AG09309 (cell line): ENCODE measurements around the gene HLA-DMB.
A peak's percentile ranks its signal among the peaks of the same experiment; 100 is the strongest.

Source experiments
- DNase-seq: peaks from one replicate; pipeline ENCODE4 v3.0.0-alpha.2; 2010; ENCODE audit warnings: low read depth
- H3K4me3 ChIP-seq: 2 replicates; pipeline ENCODE4 v1.5.1; 2011; ENCODE audit warnings: mild to moderate bottlenecking, low read depth, low read length, moderate library complexity; ENCODE audit not compliant: control insufficient read depth
- TF ChIP-seq, protein P1 (sequence below): IDR thresholded peaks from 2 replicates; pipeline ENCODE4 v1.5.1; 2011; ENCODE audit warnings: mild to moderate bottlenecking, low read depth, low read length, inconsistent platforms; ENCODE audit not compliant: insufficient read depth, control insufficient read depth; ENCODE audit errors: missing control alignments

The HLA-DMB gene

DNA sequence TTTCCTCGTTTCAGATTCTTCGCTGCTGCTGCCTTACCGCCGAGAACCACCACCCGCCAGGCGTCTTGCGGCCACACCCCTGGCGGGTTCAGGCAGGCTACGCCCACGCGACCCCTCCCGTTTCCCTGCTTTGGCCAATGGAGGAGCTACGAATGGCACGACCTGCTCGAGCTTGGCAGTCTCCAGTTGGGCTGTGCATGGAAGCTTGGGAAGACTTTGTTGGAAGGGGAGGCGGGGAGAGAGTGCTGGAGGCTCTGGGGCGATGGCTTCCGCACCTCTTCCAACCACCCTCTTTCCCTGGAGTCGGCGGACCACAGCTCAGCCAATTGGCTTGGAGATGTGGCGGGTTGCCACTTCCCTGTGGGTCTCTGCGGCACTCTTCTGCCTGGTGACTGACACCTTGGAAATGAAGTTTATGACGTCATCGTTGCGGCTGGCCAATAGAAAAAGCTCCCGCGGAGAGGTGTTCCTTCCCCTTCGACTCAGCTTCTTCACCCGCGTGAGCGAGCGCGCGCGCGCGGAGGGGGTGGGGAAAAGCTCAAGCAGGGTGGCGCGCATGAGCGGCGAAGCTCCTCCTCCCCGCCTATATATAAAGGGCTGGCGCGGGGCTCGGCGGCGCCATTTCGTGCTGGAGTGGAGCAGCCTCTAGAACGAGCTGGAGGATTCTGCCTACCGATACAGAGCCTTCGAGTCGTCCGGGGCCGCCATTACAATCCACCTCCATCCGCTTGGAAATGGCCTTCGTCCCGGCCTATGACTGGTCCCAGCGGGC is 30.9 kb upstream of the HLA-DMB start:
- DNase-seq, result peak; percentile 99
- TF ChIP-seq, protein P1, sequence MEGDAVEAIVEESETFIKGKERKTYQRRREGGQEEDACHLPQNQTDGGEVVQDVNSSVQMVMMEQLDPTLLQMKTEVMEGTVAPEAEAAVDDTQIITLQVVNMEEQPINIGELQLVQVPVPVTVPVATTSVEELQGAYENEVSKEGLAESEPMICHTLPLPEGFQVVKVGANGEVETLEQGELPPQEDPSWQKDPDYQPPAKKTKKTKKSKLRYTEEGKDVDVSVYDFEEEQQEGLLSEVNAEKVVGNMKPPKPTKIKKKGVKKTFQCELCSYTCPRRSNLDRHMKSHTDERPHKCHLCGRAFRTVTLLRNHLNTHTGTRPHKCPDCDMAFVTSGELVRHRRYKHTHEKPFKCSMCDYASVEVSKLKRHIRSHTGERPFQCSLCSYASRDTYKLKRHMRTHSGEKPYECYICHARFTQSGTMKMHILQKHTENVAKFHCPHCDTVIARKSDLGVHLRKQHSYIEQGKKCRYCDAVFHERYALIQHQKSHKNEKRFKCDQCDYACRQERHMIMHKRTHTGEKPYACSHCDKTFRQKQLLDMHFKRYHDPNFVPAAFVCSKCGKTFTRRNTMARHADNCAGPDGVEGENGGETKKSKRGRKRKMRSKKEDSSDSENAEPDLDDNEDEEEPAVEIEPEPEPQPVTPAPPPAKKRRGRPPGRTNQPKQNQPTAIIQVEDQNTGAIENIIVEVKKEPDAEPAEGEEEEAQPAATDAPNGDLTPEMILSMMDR, result peak; percentile 5
- peak overlapping the region; percentile 93 for H3K4me3 ChIP-seq

DNA sequence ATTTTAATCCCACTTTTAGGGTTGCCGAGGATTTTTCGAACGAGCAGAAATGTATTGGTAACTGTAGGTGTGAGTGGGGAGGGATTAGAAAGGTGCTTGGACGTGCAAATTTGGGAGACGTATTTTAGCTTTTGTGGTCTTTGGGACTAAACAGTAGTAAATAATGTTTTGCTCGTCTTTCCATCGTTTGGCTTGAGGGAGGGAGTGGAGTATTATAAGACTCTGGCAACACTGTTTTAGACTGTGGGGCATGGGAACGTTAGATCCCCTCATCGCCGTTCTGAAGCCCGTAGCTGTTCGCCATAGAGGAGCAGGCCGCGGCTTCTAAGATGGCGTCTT is 30.4 kb upstream of the HLA-DMB start:
- TF ChIP-seq, protein P1, result no peak
- no peak for DNase-seq
- peak overlapping the region; percentile 93 for H3K4me3 ChIP-seq

DNA sequence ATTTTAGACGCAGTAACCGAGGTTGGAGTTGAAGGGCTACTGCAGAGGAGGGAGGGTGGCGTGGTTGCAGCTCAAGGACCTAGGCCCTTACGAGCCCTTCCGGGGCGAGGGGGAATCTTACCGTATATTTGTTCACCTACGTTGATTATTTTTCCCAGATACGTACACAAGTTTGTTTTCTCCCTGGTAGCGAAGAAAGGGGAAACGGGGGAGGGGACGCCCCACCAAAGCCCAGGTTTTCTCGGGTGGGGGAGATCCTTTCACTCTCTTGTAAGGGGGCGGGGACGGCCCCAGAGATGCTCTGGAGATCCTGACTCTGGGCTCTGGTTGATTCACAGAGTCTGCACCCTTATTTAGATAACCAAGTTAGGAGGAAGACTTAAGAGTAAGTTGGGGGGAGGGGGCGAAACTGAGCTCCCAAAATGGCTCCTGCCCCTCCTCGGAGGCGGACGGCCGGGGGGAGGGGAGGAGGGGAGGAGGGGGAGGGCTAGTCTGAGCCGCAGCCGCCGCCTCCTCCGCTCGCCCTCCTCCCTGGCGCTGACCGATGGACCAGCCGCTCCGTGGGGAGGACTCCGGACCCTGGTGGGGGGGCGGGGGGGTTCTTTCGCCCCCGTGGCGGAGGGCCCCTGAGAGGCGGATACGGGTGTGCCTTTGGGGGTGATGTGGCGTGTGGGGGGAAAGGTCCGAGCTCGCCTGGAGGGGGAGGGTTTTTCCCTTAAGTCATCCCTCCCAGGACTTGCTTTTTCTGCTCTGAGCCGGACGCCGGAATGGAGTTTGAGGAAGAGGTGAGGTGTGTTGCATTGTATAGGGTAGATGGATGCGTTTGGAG is 29.8 kb upstream of the HLA-DMB start:
- DNase-seq, result peak; percentile 74

DNA sequence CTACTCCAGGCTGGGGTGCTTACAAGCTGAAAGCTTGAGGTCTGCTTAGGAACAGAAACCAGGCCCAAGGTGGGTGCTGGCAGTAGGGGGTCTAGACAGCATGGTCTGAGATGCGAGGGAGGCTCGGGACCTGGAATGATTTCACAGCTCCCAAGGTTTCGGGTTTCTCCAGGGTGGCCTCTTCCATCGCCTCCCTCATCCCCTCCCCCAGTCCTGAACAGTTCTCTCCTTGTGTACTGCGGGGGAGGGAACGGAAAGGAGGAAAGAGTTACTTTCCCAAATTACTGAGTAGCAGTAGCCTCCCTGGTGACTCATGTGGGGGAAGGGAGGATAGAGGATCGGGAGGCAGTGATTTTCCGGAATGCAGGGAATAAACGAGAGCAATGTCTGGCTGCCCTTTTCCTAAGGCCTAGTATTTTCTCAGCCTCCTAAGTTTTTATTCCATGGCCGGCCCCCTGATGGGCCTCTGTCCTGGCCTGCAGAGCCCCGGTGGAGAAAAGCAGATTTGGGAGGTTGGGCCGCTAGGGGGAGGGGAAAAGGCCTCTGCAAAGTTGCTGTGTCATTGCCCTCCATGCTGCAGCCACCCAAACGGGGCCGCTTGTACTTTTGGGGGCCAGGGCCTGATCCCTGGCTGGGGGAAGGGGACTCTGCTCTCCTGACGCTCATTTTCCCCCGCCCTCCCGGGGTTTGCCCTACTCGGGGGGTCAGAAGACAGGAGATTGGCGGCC is 29.0 kb upstream of the HLA-DMB start:
- DNase-seq, result peak; percentile 89
- TF ChIP-seq, protein P1, result no peak
- peak overlapping the region; percentile 93 for H3K4me3 ChIP-seq

More for the DNA sequence above, 29.8 kb upstream of the HLA-DMB start:
- H3K4me3 ChIP-seq, result peak overlapping the region; percentile 93
- TF ChIP-seq, protein P1, result no peak

DNA sequence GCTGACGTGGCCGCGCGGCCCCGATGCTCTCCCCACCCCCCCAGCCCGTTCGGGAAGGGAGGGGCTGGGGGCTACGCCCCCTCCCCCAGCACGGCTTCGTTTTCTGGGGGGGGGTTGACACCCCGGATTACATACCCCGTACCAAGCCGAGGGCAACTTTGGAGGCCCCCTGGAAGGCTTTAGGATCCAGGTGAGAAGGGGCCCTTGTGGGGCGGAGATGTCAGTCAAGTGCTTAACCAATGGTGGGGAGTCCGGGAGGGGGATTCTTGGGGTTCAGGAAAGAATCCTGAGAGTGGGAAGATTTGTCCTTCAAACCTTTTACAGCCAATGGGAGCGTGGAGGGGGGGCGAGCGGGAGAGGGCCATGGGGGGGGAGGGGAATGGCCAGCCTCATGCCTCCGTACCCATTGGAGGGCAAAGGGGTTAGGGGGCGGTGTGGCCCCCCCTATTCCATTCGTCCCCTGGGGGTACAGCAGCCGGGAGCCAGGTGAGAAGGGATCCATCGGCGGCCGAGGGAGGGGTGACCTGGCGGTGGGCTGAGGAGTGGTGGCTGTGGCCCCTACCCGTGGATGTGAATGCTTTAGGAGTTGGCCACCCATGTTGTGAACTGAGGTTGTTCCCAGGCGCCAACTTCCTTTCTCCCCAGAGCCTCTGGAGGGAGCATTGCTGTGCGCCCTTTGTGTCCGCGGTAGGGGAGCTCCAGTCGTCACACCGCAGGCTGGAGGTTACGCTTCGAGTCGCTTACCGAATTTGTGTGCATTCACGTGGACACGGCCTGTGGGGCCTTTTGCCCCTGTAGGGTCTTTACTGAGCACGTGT is 28.2 kb upstream of the HLA-DMB start:
- TF ChIP-seq, protein P1, result peak; percentile 24
- H3K4me3 ChIP-seq, result peak overlapping the region; percentile 93
- DNase-seq, result no peak
